ENCODE results near the gene RPS28. TPM values are rescaled to one million over a fixed set of nuclear protein-coding genes. Genes with fewer than 3 reads are reported as not detected.
"Not testable (repeated sequence)": the region's sequence is repeated elsewhere in the genome, so short reads cannot be mapped to it uniquely, and the experiment has no call there.

RPS28 gene
- total RNA-seq, 2 donors from 2014 or later, result 158 to 402 TPM

- Histone ChIP-seq H3K36me3 (no peaks in the 10 kb centered on the region), H3K27me3 (peaks cover 2 to 10% of the 10 kb centered on the region in 2 donors), H3K4me1 (peaks cover 0 to 33% of the 10 kb centered on the region in 2 donors), H3K27ac (no peak overlapping the region), H3K9me3 (no peaks in the 10 kb centered on the region), H3K4me3 (no peak overlapping the region)
- TF ChIP-seq CTCF (IDR thresholded peaks at IDR 0.05), result no peak
- DNase-seq (ENCODE audit: low spot score), result no peak
These were observed 17.5 kb downstream of the RPS28 start for GRCh38 chr19:8338835-8339234.

GRCh38 chr19:8340341-8341096 is 19.2 kb downstream of the RPS28 start:
- H3K4me1 ChIP-seq, result peaks cover 0 to 23% of the 10 kb centered on the region in 2 donors
- no peaks in the 10 kb centered on the region for H3K27me3 ChIP-seq
- no peaks in the 10 kb centered on the region for H3K36me3 ChIP-seq
- peak; percentile 73 for DNase-seq (ENCODE audit: low spot score)
- no peak for TF ChIP-seq CTCF (IDR thresholded peaks at IDR 0.05)
- H3K4me3 ChIP-seq, result peak overlapping the region in 1 of 2 donors; percentile 9
- no peaks in the 10 kb centered on the region for H3K9me3 ChIP-seq
- peak overlapping the region; percentile 66 to 87 for H3K27ac ChIP-seq

GRCh38 chr19:8341504-8341903 is 20.2 kb downstream of the RPS28 start:
- H3K9me3 ChIP-seq; H3K36me3 ChIP-seq; DNase-seq (ENCODE audit: low spot score); H3K27me3 ChIP-seq: not testable (repeated sequence)
- peak overlapping the region in 1 of 2 donors; percentile 61 for H3K4me3 ChIP-seq
- peak overlapping the region; percentile 66 to 87 for H3K27ac ChIP-seq
- peaks cover 0 to 17% of the 10 kb centered on the region in 2 donors for H3K4me1 ChIP-seq

- Histone ChIP-seq H3K4me3 (peak overlapping the region; percentile 42 to 61), H3K4me1 (peaks cover 0 to 17% of the 10 kb centered on the region in 2 donors), H3K36me3 (no peaks in the 10 kb centered on the region), H3K9me3 (no peaks in the 10 kb centered on the region), H3K27me3 (no peaks in the 10 kb centered on the region), H3K27ac (peak overlapping the region; percentile 66 to 87)
- TF ChIP-seq CTCF (IDR thresholded peaks at IDR 0.05), result no peak
- no peak for DNase-seq (ENCODE audit: low spot score)
These were observed 21.0 kb downstream of the RPS28 start for GRCh38 chr19:8342316-8342683.

GRCh38 chr19:8342684-8343482 is 21.6 kb downstream of the RPS28 start, which contains the start of gene KANK3:
KANK3 (minus strand) TSS chr19:8343262; CDS start chr19:8337828, 5,434 bp downstream.
- H3K27me3 ChIP-seq, result no peaks in the 10 kb centered on the region
- no peaks in the 10 kb centered on the region for H3K36me3 ChIP-seq
- DNase-seq (ENCODE audit: low spot score), result peak; percentile 95
- H3K27ac ChIP-seq, result peak within 1 kb of the TSS; percentile 66 to 87
- peaks cover 0 to 22% of the 10 kb centered on the region in 2 donors for H3K4me1 ChIP-seq
- no peak for TF ChIP-seq CTCF (IDR thresholded peaks at IDR 0.05)
- H3K9me3 ChIP-seq, result no peaks in the 10 kb centered on the region
- H3K4me3 ChIP-seq, result peak within 1 kb of the TSS; percentile 42 to 61

GRCh38 chr19:8343483-8343844 is 22.2 kb downstream of the RPS28 start:
- H3K4me1 ChIP-seq, result peaks cover 0 to 25% of the 10 kb centered on the region in 2 donors
- no peaks in the 10 kb centered on the region for H3K36me3 ChIP-seq
- no peaks in the 10 kb centered on the region for H3K9me3 ChIP-seq
- no peaks in the 10 kb centered on the region for H3K27me3 ChIP-seq
- peak overlapping the region in 1 of 2 donors; percentile 1 for H3K27ac ChIP-seq
- H3K4me3 ChIP-seq, result peak overlapping the region in 1 of 2 donors; percentile 61
- DNase-seq (ENCODE audit: low spot score), result no peak
- no peak for TF ChIP-seq CTCF (IDR thresholded peaks at IDR 0.05)

- H3K4me3 ChIP-seq; H3K36me3 ChIP-seq; H3K9me3 ChIP-seq; DNase-seq (ENCODE audit: low spot score); H3K27ac ChIP-seq; H3K27me3 ChIP-seq: not testable (repeated sequence)
- peaks cover 0 to 24% of the 10 kb centered on the region in 2 donors for H3K4me1 ChIP-seq
These were observed 28.5 kb downstream of the RPS28 start for GRCh38 chr19:8349629-8350372.

All from right atrium auricular region (tissue), 2 donors.